Left ventricle myocardium inferior (tissue), 1 donor: Measurements from ENCODE around the gene ITM2C. TPM values are rescaled to one million over a fixed set of nuclear protein-coding genes. Genes with fewer than 3 reads are reported as not detected.

Experiments
- DNase-seq: peaks from one replicate; pipeline ENCODE4 v3.0.0-alpha.2; 2020
- H3K27ac ChIP-seq: fragments of 200-600 bp; replicated peaks from 2 replicates; pipeline ENCODE4 v1.8.0; 2021
- H3K27me3 ChIP-seq: fragments of 200-600 bp; 2 replicates; pipeline ENCODE4 v1.8.0; 2021; ENCODE audit warnings: low read depth
- H3K36me3 ChIP-seq: fragments of 200-600 bp; 2 replicates; pipeline ENCODE4 v1.8.0; 2021
- H3K4me1 ChIP-seq: fragments of 200-600 bp; 2 replicates; pipeline ENCODE4 v1.8.0; 2021
- H3K4me3 ChIP-seq: fragments of 200-600 bp; 2 replicates; pipeline ENCODE4 v1.8.0; 2021; ENCODE audit warnings: mild to moderate bottlenecking, moderate library complexity
- H3K9me3 ChIP-seq: fragments of 200-600 bp; replicated peaks from 2 replicates; pipeline ENCODE4 v1.8.0; 2021
- CTCF ChIP-seq: fragments of 200-600 bp; IDR thresholded peaks from 2 replicates; pipeline ENCODE4 v1.8.0; 2021; ENCODE audit warnings: antibody characterized with exemption, mild to moderate bottlenecking, borderline replicate concordance
- intact Hi-C: fragments of 100-400 bp; cut with micrococcal nuclease; formaldehyde crosslinking; loops from one replicate; pipeline ENCODE4 v1.11.0; 2022
- total RNA-seq: library from RNA; stranded (reverse); fragmentation: NEBNext Ultra II Directional; extraction: Animal tissue kit (Norgen Biotek cat#: 25700); gene quantifications from one replicate; pipeline ENCODE4 v1.2.1, GENCODE V29; 2021
- donor health status: DM: no; HTN: yes; CAD: no; lungs with severe emphysema.

The ITM2C gene
- total RNA-seq, 1 donor from 2014 or later, result 25.5 TPM

DNA sequence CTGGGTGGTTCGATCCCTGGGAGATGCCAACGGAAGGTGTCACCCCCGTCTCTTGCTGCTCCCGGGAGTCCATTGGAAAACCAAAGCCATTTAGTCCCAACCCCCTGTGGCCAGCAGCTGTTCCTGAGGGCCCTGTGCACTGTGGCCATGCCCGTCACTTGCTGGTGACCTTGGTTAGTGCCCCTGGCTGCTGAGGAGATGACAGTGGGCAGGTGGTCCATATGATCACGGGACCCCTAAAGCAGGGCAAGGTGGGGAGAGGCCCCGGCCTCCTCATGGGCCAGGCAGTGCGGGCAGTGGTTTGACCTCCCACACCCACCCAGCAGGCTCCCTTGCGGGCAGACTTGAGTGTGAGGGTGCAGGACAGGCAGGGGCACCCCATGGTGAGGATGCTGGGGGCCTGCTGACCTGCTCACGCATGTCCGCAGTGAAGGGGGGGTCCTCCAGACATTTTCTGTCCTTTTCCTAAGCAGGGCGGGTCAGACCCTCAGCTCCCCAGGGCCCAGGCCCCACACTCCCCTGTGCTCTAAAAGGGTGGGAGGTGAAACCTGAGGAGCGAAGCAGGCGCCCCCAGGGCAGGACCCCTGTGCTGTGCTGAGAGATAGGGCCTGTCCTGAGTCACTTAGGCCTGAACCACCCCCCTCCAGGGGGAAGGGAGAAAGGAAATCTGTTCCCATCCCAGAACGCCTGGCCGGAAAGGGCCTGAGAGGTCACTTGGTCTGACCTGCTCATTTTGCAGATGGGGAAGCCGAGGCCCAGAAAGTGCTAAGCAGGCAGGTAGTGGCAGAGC is 6.8 kb downstream of the ITM2C start:
- H3K27ac ChIP-seq, result no peak overlapping the region
- no peak for DNase-seq
- intact Hi-C loops, result no loop called here
- TF ChIP-seq CTCF, result no peak
- H3K36me3 ChIP-seq, result peaks cover 8% of the 10 kb centered on the region
- H3K27me3 ChIP-seq, result no peaks in the 10 kb centered on the region
- H3K4me3 ChIP-seq, result no peak overlapping the region
- peaks cover 40% of the 10 kb centered on the region for H3K4me1 ChIP-seq
- no peaks in the 10 kb centered on the region for H3K9me3 ChIP-seq

DNA sequence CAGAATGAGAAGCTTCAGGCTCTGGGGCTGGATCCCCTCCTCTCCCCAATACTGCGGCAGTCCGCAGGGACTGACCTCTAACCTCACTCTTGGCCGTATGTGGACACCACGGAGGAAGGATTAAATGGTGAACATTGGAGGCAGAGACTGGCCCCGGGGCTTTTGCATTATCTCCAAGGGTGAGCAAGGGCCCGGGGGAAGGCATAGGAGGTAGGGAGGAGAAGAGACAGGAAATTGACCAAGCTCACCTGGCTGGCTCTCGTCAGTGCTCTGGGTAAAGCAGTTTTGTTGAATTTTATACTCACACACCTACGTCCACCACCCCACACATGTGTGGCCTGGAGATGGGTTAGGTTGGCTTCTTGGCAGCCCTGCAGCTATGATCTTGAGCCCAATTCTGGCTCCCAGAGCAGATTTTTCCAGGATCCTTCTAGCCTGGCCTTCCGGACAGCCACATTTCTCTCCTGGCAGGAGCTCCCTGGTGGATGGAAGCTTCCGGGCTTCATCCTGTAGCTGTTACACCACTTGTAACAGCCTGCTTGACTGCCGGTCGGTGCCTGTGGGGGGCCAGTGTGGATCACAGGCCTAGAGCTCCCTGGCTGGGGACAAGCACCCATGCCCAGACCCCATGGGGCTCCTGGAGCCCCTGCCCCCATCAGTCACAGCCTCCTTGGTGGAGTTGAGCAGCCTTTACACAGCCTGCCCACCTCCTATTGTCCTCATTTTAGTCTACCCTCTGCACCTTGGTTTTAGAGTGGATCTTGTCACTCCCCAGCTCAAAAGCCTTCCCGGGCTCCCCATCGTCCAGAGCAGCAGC is 7.6 kb downstream of the ITM2C start:
- DNase-seq, result no peak
- H3K27ac ChIP-seq, result no peak overlapping the region
- peaks cover 32% of the 10 kb centered on the region for H3K4me1 ChIP-seq

GRCh38 chr2:230872968-230873660 is 8.4 kb downstream of the ITM2C start:
- no peak overlapping the region for H3K27ac ChIP-seq
- intact Hi-C loops, result no loop called here

More for the DNA sequence above, 7.6 kb downstream of the ITM2C start:
- no peak overlapping the region for H3K4me3 ChIP-seq
- no peak for TF ChIP-seq CTCF
- intact Hi-C loops, result no loop called here
- peaks cover 16% of the 10 kb centered on the region for H3K36me3 ChIP-seq
- H3K27me3 ChIP-seq, result no peaks in the 10 kb centered on the region
- H3K9me3 ChIP-seq, result no peaks in the 10 kb centered on the region

DNA sequence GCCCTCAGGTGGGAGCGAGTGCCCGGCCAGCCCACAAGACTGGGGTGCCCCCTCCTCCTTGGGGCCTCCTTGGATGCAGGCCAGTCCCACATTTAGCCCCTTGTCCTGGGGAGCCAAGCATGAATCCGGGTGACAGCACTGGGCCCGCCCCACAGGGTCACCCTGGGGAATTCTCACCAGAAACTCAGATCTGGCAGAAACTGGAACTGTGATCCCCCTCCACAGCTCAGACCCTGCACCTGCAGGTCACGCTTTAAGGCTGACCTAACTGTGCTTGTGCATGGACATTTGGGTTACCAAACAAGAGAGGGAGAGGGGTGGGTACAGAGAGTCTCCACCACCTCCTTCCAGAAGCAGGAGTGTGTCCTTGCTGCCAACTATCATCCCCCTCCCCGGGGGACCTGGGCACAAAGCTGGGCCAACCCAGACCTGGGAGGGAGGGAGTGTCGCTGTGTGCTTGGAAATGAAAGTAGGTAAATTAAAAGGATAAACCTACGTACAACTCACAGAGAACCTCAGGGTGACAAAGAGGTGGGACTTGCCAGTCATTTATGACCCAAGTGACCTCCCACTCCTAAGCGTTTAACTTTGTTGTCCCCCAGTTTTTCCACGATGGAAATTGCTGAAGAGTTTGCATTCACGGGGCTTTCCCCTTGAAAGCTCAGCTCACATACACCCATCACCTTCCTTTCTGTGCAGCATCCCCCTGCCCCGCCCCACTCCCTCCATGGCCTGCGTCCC is 9.1 kb downstream of the ITM2C start:
- peaks cover 26% of the 10 kb centered on the region for H3K4me1 ChIP-seq

More at GRCh38 chr2:230872968-230873660, 8.4 kb downstream of the ITM2C start:
- Histone ChIP-seq H3K27me3 (no peaks in the 10 kb centered on the region), H3K4me1 (peaks cover 26% of the 10 kb centered on the region), H3K9me3 (no peaks in the 10 kb centered on the region), H3K36me3 (peaks cover 21% of the 10 kb centered on the region), H3K4me3 (no peak overlapping the region)
- no peak for DNase-seq
- no peak for TF ChIP-seq CTCF

More for the DNA sequence above, 9.1 kb downstream of the ITM2C start:
- TF ChIP-seq CTCF, result no peak
- Histone ChIP-seq H3K27me3 (no peaks in the 10 kb centered on the region), H3K27ac (no peak overlapping the region), H3K9me3 (no peaks in the 10 kb centered on the region), H3K36me3 (peaks cover 21% of the 10 kb centered on the region), H3K4me3 (no peak overlapping the region)
- intact Hi-C loops, result no loop called here
- DNase-seq, result no peak
